ENCODE data around the gene AUNIP.

Gene AUNIP

GRCh38 chr1:25837262-25837875 lies 21.9 kb downstream of the AUNIP start:
- Histone ChIP-seq H3K4me3 (ENCODE audit: insufficient read length, low read depth) (no peak overlapping the region), H3K4me1 (ENCODE audit: insufficient read depth, insufficient read length) (no peaks in the 10 kb centered on the region), H3K27me3 (ENCODE audit: insufficient read depth, insufficient read length) (no peaks in the 10 kb centered on the region), H3K9me3 (ENCODE audit: insufficient read depth, low read length) (no peaks in the 10 kb centered on the region), H3K9ac (ENCODE audit: insufficient read length, low read depth) (no peak overlapping the region), H3K36me3 (ENCODE audit: insufficient read depth, insufficient read length, low read length) (peaks cover 49% of the 10 kb centered on the region)
- no peak for DNase-seq (ENCODE audit: low read depth, low spot score)
- TF ChIP-seq ZNF274 (IDR thresholded peaks at IDR 0.05; ENCODE audit: low read depth, low read length) = no peak
- no peak for TF ChIP-seq SUZ12 (IDR thresholded peaks at IDR 0.05; ENCODE audit: extremely low read depth, insufficient read depth, insufficient read length)
- no peak for TF ChIP-seq YY1 (IDR thresholded peaks at IDR 0.05; ENCODE audit: insufficient read depth, insufficient read length)

- Histone ChIP-seq H3K9me3 (ENCODE audit: insufficient read depth, low read length) (no peaks in the 10 kb centered on the region), H3K4me1 (ENCODE audit: insufficient read depth, insufficient read length) (no peaks in the 10 kb centered on the region), H3K36me3 (ENCODE audit: insufficient read depth, insufficient read length, low read length) (peaks cover 56% of the 10 kb centered on the region), H3K27me3 (ENCODE audit: insufficient read depth, insufficient read length) (no peaks in the 10 kb centered on the region), H3K4me3 (ENCODE audit: insufficient read length, low read depth) (no peak overlapping the region), H3K9ac (ENCODE audit: insufficient read length, low read depth) (no peak overlapping the region)
- TF ChIP-seq SUZ12 (IDR thresholded peaks at IDR 0.05; ENCODE audit: extremely low read depth, insufficient read depth, insufficient read length) (no peak), ZNF274 (IDR thresholded peaks at IDR 0.05; ENCODE audit: low read depth, low read length) (no peak), YY1 (IDR thresholded peaks at IDR 0.05; ENCODE audit: insufficient read depth, insufficient read length) (no peak)
- no peak for DNase-seq (ENCODE audit: low read depth, low spot score)
These were observed 22.6 kb downstream of the AUNIP start for GRCh38 chr1:25836695-25837094.

- Histone ChIP-seq H3K9ac (ENCODE audit: insufficient read length, low read depth) (no peak overlapping the region), H3K27me3 (ENCODE audit: insufficient read depth, insufficient read length) (no peaks in the 10 kb centered on the region), H3K4me3 (ENCODE audit: insufficient read length, low read depth) (no peak overlapping the region), H3K9me3 (ENCODE audit: insufficient read depth, low read length) (no peaks in the 10 kb centered on the region), H3K36me3 (ENCODE audit: insufficient read depth, insufficient read length, low read length) (peaks cover 74% of the 10 kb centered on the region), H3K4me1 (ENCODE audit: insufficient read depth, insufficient read length) (no peaks in the 10 kb centered on the region)
- no peak for DNase-seq (ENCODE audit: low read depth, low spot score)
- no peak for TF ChIP-seq ZNF274 (IDR thresholded peaks at IDR 0.05; ENCODE audit: low read depth, low read length)
- no peak for TF ChIP-seq SUZ12 (IDR thresholded peaks at IDR 0.05; ENCODE audit: extremely low read depth, insufficient read depth, insufficient read length)
- no peak for TF ChIP-seq YY1 (IDR thresholded peaks at IDR 0.05; ENCODE audit: insufficient read depth, insufficient read length)
These were observed 24.4 kb downstream of the AUNIP start for GRCh38 chr1:25834894-25835293.

GRCh38 chr1:25833158-25833557 lies 26.1 kb downstream of the AUNIP start:
- no peak overlapping the region for H3K9ac ChIP-seq (ENCODE audit: insufficient read length, low read depth)
- no peaks in the 10 kb centered on the region for H3K27me3 ChIP-seq (ENCODE audit: insufficient read depth, insufficient read length)
- no peak for DNase-seq (ENCODE audit: low read depth, low spot score)
- H3K4me3 ChIP-seq (ENCODE audit: insufficient read length, low read depth) = no peak overlapping the region
- no peaks in the 10 kb centered on the region for H3K9me3 ChIP-seq (ENCODE audit: insufficient read depth, low read length)
- H3K4me1 ChIP-seq (ENCODE audit: insufficient read depth, insufficient read length) = no peaks in the 10 kb centered on the region
- no peak for TF ChIP-seq ZNF274 (IDR thresholded peaks at IDR 0.05; ENCODE audit: low read depth, low read length)
- no peak for TF ChIP-seq SUZ12 (IDR thresholded peaks at IDR 0.05; ENCODE audit: extremely low read depth, insufficient read depth, insufficient read length)
- no peak for TF ChIP-seq YY1 (IDR thresholded peaks at IDR 0.05; ENCODE audit: insufficient read depth, insufficient read length)
- peaks cover 91% of the 10 kb centered on the region for H3K36me3 ChIP-seq (ENCODE audit: insufficient read depth, insufficient read length, low read length)

- Histone ChIP-seq H3K4me1 (ENCODE audit: insufficient read depth, insufficient read length) (no peaks in the 10 kb centered on the region), H3K36me3 (ENCODE audit: insufficient read depth, insufficient read length, low read length) (peaks cover 98% of the 10 kb centered on the region), H3K9me3 (ENCODE audit: insufficient read depth, low read length) (no peaks in the 10 kb centered on the region), H3K27me3 (ENCODE audit: insufficient read depth, insufficient read length) (no peaks in the 10 kb centered on the region), H3K9ac (ENCODE audit: insufficient read length, low read depth) (no peak overlapping the region), H3K4me3 (ENCODE audit: insufficient read length, low read depth) (no peak overlapping the region)
- DNase-seq (ENCODE audit: low read depth, low spot score) = no peak
- no peak for TF ChIP-seq YY1 (IDR thresholded peaks at IDR 0.05; ENCODE audit: insufficient read depth, insufficient read length)
- TF ChIP-seq SUZ12 (IDR thresholded peaks at IDR 0.05; ENCODE audit: extremely low read depth, insufficient read depth, insufficient read length) = no peak
- no peak for TF ChIP-seq ZNF274 (IDR thresholded peaks at IDR 0.05; ENCODE audit: low read depth, low read length)
These were observed 26.8 kb downstream of the AUNIP start for GRCh38 chr1:25832336-25833037.

GRCh38 chr1:25831569-25832196 lies 27.6 kb downstream of the AUNIP start:
- no peak overlapping the region for H3K4me3 ChIP-seq (ENCODE audit: insufficient read length, low read depth)
- no peak for TF ChIP-seq YY1 (IDR thresholded peaks at IDR 0.05; ENCODE audit: insufficient read depth, insufficient read length)
- no peak for TF ChIP-seq SUZ12 (IDR thresholded peaks at IDR 0.05; ENCODE audit: extremely low read depth, insufficient read depth, insufficient read length)
- TF ChIP-seq ZNF274 (IDR thresholded peaks at IDR 0.05; ENCODE audit: low read depth, low read length) = no peak
- no peaks in the 10 kb centered on the region for H3K9me3 ChIP-seq (ENCODE audit: insufficient read depth, low read length)
- no peak overlapping the region for H3K9ac ChIP-seq (ENCODE audit: insufficient read length, low read depth)
- no peak for DNase-seq (ENCODE audit: low read depth, low spot score)
- H3K36me3 ChIP-seq (ENCODE audit: insufficient read depth, insufficient read length, low read length) = peaks cover 96% of the 10 kb centered on the region
- no peaks in the 10 kb centered on the region for H3K27me3 ChIP-seq (ENCODE audit: insufficient read depth, insufficient read length)
- peaks cover under 1% of the 10 kb centered on the region for H3K4me1 ChIP-seq (ENCODE audit: insufficient read depth, insufficient read length)

GRCh38 chr1:25829046-25829445 lies 30.2 kb downstream of the AUNIP start:
- H3K9ac ChIP-seq (ENCODE audit: insufficient read length, low read depth) = no peak overlapping the region
- no peaks in the 10 kb centered on the region for H3K27me3 ChIP-seq (ENCODE audit: insufficient read depth, insufficient read length)
- TF ChIP-seq SUZ12 (IDR thresholded peaks at IDR 0.05; ENCODE audit: extremely low read depth, insufficient read depth, insufficient read length) (no peak), YY1 (IDR thresholded peaks at IDR 0.05; ENCODE audit: insufficient read depth, insufficient read length) (no peak), ZNF274 (IDR thresholded peaks at IDR 0.05; ENCODE audit: low read depth, low read length) (no peak)
- H3K36me3 ChIP-seq (ENCODE audit: insufficient read depth, insufficient read length, low read length) = peaks cover 91% of the 10 kb centered on the region
- no peak overlapping the region for H3K4me3 ChIP-seq (ENCODE audit: insufficient read length, low read depth)
- DNase-seq (ENCODE audit: low read depth, low spot score) = no peak
- H3K9me3 ChIP-seq (ENCODE audit: insufficient read depth, low read length) = no peaks in the 10 kb centered on the region
- H3K4me1 ChIP-seq (ENCODE audit: insufficient read depth, insufficient read length) = peaks cover 4% of the 10 kb centered on the region
